Activated T-cell treated with anti-CD3 and anti-CD28 coated beads for 24 hours (primary cell): ENCODE data around the gene GALNT13.
"Not testable (repeated sequence)": the region's sequence is repeated elsewhere in the genome, so short reads cannot be mapped to it uniquely, and the experiment has no call there.

Experiments used
- DNase-seq: peaks from one replicate; pipeline ENCODE4 v3.0.0-alpha.2; 2020; ENCODE audit warnings: low read depth

The GALNT13 gene

GRCh38 chr2:154408786-154409185 is 537.1 kb downstream of the GALNT13 start:
- no peak for DNase-seq

- DNase-seq: no peak
Measured at GRCh38 chr2:154422251-154422650, 550.5 kb downstream of the GALNT13 start.

- DNase-seq: no peak
Measured at GRCh38 chr2:154425994-154426393, 554.3 kb downstream of the GALNT13 start.

GRCh38 chr2:154427453-154427852 is 555.7 kb downstream of the GALNT13 start:
- no peak for DNase-seq

- no peak for DNase-seq
Measured at GRCh38 chr2:154428022-154428421, 556.3 kb downstream of the GALNT13 start.

- DNase-seq: no peak
Measured at GRCh38 chr2:154433010-154433409, 561.3 kb downstream of the GALNT13 start.

- DNase-seq: no peak
Measured at GRCh38 chr2:154437104-154437503, 565.4 kb downstream of the GALNT13 start.

- DNase-seq: no peak
Measured at GRCh38 chr2:154439156-154439555, 567.4 kb downstream of the GALNT13 start.

GRCh38 chr2:154443919-154444318 is 572.2 kb downstream of the GALNT13 start:
- DNase-seq: no peak

GRCh38 chr2:154446324-154446723 is 574.6 kb downstream of the GALNT13 start:
- no peak for DNase-seq

- DNase-seq: no peak
Measured at GRCh38 chr2:154447727-154448418, 576.2 kb downstream of the GALNT13 start.

GRCh38 chr2:154449951-154450658 is 578.4 kb downstream of the GALNT13 start:
- no peak for DNase-seq

- DNase-seq: no peak
Measured at GRCh38 chr2:154452471-154452870, 580.7 kb downstream of the GALNT13 start.

GRCh38 chr2:154452906-154453493 is 581.3 kb downstream of the GALNT13 start:
- DNase-seq: no peak

- DNase-seq: no peak
Measured at GRCh38 chr2:154455166-154455565, 583.4 kb downstream of the GALNT13 start.

GRCh38 chr2:154455866-154456265 is 584.1 kb downstream of the GALNT13 start:
- no peak for DNase-seq

- no peak for DNase-seq
Measured at GRCh38 chr2:154457286-154457685, 585.6 kb downstream of the GALNT13 start.

GRCh38 chr2:154459286-154459685 is 587.6 kb downstream of the GALNT13 start:
- no peak for DNase-seq

GRCh38 chr2:154462634-154463033 is 590.9 kb downstream of the GALNT13 start:
- DNase-seq: no peak

- no peak for DNase-seq
Measured at GRCh38 chr2:154466226-154466625, 594.5 kb downstream of the GALNT13 start.

GRCh38 chr2:154470376-154470775 is 598.7 kb downstream of the GALNT13 start:
- DNase-seq: no peak

GRCh38 chr2:154471492-154471891 is 599.8 kb downstream of the GALNT13 start:
- DNase-seq: not testable (repeated sequence)

GRCh38 chr2:154477319-154477718 is 605.6 kb downstream of the GALNT13 start:
- no peak for DNase-seq
